Measurements from ENCODE around the gene PARN.
"Not testable (repeated sequence)": the region's sequence is repeated elsewhere in the genome, so short reads cannot be mapped to it uniquely, and the experiment has no call there.

PARN gene

GRCh38 chr16:14462811-14463210, 167.2 kb downstream of the PARN start:
- DNase-seq = no peak

- no peak for DNase-seq
Measured at GRCh38 chr16:14460726-14461125, 169.3 kb downstream of the PARN start.

DNA sequence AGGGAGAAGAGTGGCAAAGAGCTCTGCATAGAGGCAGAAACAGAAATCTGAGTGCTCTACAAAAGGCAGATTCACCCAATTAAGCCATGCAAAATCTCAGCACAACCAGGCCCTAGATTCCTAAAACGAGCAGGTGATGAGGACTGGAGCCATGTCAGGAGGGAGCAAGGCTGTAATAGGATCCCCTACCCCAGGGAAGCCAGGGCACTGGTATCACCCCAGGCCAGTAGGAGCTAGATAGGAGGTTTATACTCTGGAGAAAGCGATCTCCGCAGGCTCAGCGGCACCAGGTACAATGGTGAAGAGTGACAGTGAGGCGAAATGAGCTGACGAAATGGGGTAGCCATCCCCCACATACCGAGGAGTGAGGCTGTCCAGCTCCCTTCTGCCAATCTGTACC, 171.5 kb downstream of the PARN start:
- no peak for DNase-seq

DNA sequence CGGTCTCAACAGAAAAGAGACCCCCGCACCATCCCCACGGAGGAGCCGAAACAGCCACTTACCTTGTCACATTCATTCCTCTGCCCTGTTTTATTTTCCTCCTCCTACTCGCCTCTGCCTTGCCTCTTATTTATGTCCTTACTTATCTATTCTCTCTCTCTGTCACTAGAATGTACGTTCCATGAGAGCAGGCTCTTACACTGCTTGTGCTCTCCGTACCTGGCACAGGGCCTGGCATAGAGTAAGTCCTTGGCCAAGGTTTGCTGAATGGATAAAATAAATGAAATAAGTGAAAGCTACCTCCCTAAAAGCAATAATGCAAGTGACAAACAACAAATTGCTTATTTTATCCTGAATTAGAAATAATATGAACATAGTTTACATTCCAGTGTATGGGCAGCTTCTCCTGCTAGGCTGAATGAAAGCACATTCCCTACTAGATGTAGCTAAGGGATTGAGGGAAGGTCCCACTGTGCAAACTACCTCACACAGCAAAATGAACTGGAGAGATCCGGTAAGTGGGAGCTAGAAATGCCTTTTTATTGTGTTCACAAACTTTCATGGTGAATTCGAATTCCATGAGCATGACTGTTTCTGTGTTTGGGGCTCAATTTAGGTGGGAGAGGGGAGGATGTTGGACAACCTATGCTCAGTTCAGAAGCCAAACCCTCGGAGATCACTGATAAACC, 173.1 kb downstream of the PARN start:
- DNase-seq = no peak

DNA sequence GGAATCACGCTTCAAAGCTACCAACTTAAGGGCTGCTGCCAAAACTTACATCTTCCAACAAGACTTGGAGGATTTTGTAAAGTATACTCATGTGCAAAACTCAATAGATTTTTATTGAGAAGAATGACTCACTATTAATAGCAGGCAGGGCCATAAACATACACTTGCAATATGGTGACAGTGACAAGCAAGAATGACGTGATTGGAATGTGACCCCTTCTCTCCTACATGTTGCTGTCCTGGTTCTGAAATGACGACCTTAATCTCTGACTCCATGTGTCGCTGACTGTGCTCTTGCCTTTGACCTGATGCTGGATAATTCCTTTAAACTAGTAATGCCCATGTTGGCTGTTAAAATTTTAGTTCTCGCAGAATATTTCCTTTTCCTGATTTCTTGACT, 174.5 kb downstream of the PARN start:
- no peak for DNase-seq

- no peak for DNase-seq
Measured at GRCh38 chr16:14454391-14454790, 175.7 kb downstream of the PARN start.

DNA sequence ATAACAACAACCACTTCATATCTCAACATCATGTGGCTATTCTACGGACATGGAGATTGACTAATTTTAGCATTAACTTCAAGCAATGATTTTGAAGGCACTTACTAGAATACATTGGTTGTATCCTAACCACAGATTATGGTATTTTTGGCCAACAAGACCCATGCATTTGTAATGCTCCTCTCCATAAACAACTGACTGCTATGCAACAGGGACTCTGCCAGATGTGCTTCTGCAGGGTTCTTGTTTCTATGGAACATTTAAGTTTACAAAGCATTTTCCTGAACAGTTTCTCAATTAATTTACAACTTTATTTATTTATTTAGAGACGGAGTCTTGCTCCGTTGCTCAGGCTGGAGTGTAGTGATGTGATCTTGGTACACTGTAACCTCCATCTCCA, 178.0 kb downstream of the PARN start:
- DNase-seq = no peak

DNA sequence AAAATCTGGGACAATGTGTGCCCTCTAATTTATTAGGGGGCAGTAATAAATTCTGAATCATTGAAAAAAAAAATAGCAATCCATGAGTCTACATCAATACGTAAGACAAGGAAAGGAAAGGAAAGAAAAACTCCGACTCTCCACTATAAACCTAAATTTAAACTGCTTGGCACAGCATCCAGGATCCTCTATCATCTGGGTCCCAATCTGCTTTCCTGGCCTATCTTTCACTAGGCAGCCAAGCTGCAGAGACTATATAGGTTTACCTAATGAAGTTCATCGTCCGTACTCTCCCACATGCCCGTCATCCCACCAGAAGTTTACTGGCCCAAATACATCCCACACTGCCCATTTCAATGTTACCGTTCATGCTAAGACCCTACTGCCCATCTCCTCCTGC, 179.2 kb downstream of the PARN start:
- DNase-seq = no peak

DNA sequence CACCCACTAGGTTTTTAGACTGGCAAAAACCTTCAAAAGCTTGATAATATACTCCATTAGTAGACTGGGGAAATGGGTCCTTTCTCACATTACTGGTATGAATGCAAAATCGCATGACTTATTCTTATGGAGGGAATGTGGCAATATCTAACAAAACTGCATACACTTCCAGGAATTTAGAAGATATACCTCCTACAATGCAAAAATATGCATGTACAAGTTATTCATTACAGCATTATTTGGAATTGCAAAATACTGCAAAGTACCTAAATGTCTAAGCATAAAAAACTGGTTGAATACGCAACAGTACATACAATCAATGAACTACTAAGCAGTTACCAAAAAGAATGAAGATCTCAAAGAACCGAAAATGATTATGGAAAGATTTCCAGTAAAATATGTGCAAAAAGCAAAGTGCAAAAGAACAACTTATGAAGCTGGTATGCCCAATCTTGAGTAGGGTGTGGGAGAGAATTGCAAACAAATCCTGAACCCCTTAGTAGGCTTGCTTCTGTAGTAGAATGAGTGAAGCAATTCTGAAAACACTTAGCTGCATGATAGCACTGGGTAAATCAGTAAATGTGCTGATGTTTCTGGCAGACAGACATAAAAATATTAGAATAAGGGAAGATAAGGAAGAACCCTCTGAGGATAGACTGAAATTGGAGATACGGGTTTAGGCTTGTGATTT, 180.1 kb downstream of the PARN start:
- no peak for DNase-seq

GRCh38 chr16:14449334-14449733, 180.7 kb downstream of the PARN start:
- no peak for DNase-seq

- no peak for DNase-seq
Measured at GRCh38 chr16:14448879-14449278, 181.2 kb downstream of the PARN start.

DNA sequence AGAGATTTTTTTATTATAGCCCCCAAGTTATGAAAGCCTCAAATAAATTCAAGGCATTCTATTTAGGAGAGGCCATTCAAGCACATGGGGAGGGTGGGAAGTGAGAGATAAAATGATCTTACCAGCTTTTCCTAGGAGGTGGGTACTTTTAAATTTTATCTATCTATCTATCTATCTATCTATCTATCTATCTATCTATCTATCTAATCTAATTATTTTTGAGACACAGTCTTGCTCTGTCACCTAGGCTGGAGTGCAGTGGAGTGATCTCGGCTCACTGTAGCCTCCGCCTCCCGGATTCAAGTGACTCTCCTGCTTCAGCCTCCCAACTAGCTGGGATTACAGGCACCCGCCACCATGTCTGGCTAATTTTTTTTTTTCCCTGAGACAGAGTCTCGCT, 182.3 kb downstream of the PARN start:
- no peak for DNase-seq

DNA sequence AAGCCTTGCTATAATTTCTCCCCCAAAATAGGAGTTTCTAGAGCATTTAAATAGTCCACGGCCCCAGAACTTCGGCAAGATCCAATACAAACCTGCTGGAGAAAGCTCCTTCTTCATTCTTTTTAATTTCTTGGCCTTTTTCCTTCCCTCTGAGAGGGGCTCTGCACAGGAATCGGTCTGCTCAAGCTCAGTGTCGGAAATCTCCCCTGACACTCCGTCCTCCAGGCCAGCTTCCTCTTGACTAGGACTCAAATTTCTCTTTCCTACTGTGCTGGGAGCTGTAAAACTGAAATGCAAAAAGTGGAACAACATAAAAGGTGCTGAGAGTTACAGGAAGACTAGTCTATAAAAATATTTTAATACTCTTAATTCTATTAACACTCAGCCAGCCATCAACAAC, 183.3 kb downstream of the PARN start:
- no peak for DNase-seq

DNA sequence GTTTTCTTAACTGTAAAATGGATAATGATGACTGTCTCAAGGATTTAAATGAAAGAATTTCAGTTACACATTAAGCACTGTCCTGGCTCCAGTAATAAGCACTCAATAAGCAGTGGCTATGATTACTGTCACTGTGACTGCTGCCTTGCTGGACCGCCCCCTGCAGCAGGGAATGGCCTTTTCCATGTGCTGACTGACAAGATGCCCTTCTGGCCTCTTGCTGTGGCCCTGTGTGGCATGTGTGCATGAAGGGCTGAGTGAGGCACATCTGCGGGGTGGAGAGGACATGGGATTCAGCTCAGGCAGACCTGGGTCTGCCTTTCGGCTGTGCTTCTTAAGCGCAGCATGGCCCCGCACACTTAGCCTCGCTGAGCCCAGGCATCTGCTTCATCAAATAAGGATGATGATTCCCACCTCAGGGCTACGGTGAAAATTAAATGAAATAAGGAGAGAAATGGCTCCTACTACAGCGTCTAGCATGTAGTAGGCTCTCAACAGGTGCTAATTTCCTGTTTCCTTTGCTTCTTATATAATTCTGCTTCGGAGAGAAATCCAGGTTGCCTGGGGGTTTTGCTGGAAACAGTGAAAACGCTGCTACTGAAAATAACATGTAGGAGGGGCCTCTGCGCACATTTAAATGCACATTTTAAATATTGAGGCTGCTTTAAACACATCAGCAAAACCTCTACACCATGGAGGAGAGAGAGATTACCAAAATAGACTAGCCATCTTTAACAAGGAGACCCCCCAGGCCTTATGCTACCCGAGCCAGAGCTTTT, 183.9 kb downstream of the PARN start:
- no peak for DNase-seq

GRCh38 chr16:14444979-14445810, 184.9 kb downstream of the PARN start:
- DNase-seq = no peak

GRCh38 chr16:14441533-14441932, 188.5 kb downstream of the PARN start:
- DNase-seq = not testable (repeated sequence)

DNA sequence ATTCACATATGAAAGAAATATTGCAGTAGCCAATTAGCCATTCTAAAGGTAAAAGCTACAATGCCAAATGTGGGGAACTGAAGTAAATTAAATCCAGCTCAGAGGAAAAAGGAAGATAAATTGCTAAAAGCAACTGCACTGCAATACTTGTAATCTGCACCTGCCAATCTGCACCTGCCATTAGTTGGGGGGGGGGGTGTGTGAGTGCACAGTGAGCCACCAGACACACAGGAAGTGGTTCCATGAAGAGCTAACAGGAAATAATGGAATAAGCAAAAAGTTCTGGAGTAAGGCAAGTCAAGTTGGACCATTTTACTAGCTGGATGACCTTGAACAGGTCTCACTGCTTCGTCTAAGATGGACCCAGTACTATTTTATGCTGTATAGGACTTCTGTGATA, 191.8 kb downstream of the PARN start:
- no peak for DNase-seq

DNA sequence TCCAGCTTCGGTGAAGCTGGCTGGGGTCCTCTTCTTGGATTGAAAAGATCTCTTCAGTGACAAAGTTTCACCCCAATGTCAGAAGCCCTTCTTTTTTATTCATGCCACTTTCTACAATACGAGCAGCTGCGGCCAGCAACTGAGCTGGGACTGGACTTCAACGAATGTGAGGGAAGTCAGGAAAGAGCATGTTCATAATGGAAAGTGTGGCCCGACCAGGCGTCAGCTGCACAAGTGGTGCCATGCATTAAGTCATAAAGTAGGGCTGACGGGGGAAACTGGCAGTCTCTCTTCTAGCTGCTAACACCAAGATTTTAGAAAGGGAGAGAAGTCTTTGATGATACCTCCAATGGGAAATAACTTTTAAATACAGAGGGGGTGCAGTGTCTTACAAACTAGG, 192.6 kb downstream of the PARN start:
- DNase-seq = no peak

DNA sequence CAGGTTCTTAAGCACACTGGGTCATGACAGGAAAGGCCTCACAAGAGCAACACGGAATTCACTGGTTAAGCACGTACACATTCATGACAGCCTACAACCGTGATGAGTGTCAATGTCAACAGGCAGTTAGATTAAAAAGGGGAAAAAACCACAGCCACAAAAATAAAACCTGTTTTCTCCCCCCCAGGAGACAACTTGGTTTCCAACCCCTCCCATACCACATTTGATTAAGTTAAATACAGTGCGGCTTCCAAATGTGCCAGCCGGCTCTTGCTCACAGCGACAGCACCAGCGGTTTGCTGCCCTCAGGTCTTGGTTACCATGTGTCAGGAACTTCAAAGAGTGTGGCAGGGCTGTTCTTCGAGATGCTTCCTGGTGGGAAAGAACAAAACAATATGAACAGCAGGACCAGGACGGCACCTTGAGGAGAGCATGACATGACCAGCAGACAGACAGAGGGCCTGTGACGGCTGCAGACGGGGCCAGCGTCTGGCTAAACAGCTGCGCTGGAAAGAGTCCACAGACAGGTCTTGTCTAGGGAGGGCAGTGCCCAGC, 193.6 kb downstream of the PARN start:
- peak; percentile 2 for DNase-seq

DNA sequence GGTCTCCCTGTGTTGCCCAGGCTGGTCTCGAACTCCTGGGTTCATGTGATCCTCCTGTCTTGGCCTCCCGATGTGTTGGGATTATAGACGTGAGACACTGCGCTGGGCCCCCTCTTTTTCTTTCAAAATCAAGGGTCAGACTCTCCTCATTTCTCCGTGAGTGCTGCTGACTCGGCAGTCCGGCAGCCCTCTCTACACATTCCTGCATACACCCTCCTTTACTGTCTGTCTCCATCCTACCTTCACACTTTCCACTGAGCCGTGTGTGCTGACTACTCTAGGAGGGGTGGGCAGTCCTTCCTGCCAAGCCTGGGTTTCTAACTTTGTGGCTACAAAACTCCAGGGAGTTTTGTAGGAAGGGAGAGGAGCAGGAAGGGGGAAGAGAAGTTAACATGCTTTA, 195.2 kb downstream of the PARN start:
- DNase-seq = no peak

DNA sequence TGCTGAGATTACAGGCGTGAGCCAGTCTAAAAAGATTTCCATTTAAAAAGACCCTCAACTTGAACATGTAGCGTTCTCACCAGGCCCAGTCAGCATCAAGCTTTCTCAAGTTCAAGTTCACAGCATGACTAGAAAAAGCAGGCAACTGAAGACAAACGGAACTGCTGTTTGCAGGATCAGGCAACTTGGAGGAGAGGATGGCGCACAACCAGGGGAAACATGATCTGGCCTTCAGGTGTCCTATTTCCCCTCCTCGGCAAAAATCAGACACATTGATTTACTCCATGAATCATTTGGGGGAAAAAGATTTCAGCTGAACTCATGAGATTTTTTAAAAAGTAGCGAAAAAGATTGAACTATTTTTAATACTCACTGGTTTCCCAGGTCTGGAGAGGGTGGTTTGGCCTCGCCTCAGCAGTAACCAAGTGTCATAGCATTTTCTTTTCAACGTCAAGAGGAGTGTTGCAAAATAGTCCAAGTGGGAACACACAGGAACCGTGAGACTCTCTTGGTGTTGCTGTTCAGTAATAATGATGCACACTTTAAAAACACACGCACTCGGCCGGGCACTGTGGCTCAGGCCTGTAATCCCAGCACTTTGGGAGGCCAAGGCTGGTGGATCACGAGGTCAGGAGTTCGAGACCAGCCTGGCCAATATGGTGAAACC, 201.0 kb downstream of the PARN start:
- not testable (repeated sequence) for DNase-seq

GRCh38 chr16:14428043-14428442, 202.0 kb downstream of the PARN start:
- DNase-seq = no peak

Measured in CD4-positive, alpha-beta T cell treated with Interferon gamma for 1 hour (primary cell).